ENCODE results near the gene PLCL2.

GRCh38 chr3:16877505-16877904, 7.2 kb upstream of the PLCL2 start:
- TF ChIP-seq POLR2A (IDR thresholded peaks at IDR 0.05) (no peak), CTCF (IDR thresholded peaks at IDR 0.05) (no peak)
